Endothelial cell of umbilical vein (primary cell): Measurements from ENCODE around the gene ANGPT4. TPM values are rescaled to one million over a fixed set of nuclear protein-coding genes. Genes with fewer than 3 reads are reported as not detected.

Experiments
- BruUV-seq: library from RNA; stranded (reverse); fragments of 400-500 nt; replicated peaks from 2 replicates; lab custom pipeline; 2021; lab: Mats Ljungman, UMichigan
- CTCF ChIA-PET: fragments of 300-600, 350-600 bp; sonication (Branson Sonifier 250); formaldehyde crosslinking; loops from one replicate; lab custom pipeline; 2021; ENCODE audit warnings: antibody characterized with exemption, inconsistent platforms; lab: Charles Lee
- POLR2A ChIA-PET: fragments of 300-600, 350-600 bp; sonication (Branson Sonifier 250); formaldehyde crosslinking; loops from one replicate; lab custom pipeline; 2021; ENCODE audit warnings: antibody characterized with exemption, inconsistent platforms; lab: Charles Lee
- DNase-seq: peaks from one replicate; pipeline ENCODE4 v3.0.0-alpha.2; 2011; ENCODE audit warnings: low read depth, low spot score
- FAIRE-seq: peaks from 2 replicates; lab custom pipeline; 2011; peaks lifted over from hg19 to GRCh38; lab: Jason Lieb, UNC
- H2AFZ ChIP-seq: 2 replicates; pipeline ENCODE4 v1.6.0; 2012; ENCODE audit warnings: low read depth, low read length, control low read depth, inconsistent platforms
- H3K27ac ChIP-seq: 2 replicates; pipeline ENCODE4 v1.5.1; 2011; ENCODE audit warnings: low read depth, mild to moderate bottlenecking, control low read depth, low read length, moderate library complexity; ENCODE audit not compliant: insufficient read depth
- H3K27me3 ChIP-seq, 2 experiments: 2 replicates each; pipeline versions ENCODE4 v1.6.0 to v1.6.1; 2011; ENCODE audit warnings: low read length in 2 of 2, mixed read lengths in 1 of 2; ENCODE audit not compliant: control insufficient read depth in 2 of 2, insufficient read depth in 2 of 2
- H3K36me3 ChIP-seq, 2 experiments: 2 replicates in 1 of 2; 3 replicates in 1 of 2; pipeline ENCODE4 v1.5.1; 2011; ENCODE audit warnings: low read length in 2 of 2, mild to moderate bottlenecking in 1 of 2, moderate library complexity in 1 of 2; ENCODE audit not compliant: control insufficient read depth in 2 of 2, insufficient read depth in 2 of 2; ENCODE audit errors: extremely low read depth in 1 of 2
- H3K4me1 ChIP-seq: 3 replicates; pipeline ENCODE4 v1.5.1; 2011; ENCODE audit warnings: mild to moderate bottlenecking, low read length; ENCODE audit not compliant: control insufficient read depth, insufficient read depth; ENCODE audit errors: extremely low read depth
- H3K4me2 ChIP-seq: 2 replicates; pipeline ENCODE4 v1.6.1; 2011; ENCODE audit warnings: low read length, control low read depth, mixed read lengths; ENCODE audit not compliant: insufficient read depth
- H3K4me3 ChIP-seq, 3 experiments: fragments of 200-600 bp in 1 of 3; sonication (generic), shearing (Covaris generic) in 1 of 3; replicated peaks in 1 of 3; 2 replicates each; pipeline ENCODE4 v1.5.1; 2011 to 2016; ENCODE audit warnings: control low read depth in 3 of 3, low read length in 3 of 3, mild to moderate bottlenecking in 2 of 3, inconsistent platforms in 1 of 3, low read depth in 1 of 3, moderate library complexity in 1 of 3; ENCODE audit not compliant: insufficient read depth in 1 of 3
- H3K79me2 ChIP-seq: 2 replicates; pipeline ENCODE4 v1.6.0; 2012; ENCODE audit warnings: low read length, inconsistent platforms; ENCODE audit not compliant: control insufficient read depth, insufficient read depth
- H3K9ac ChIP-seq: replicated peaks from 2 replicates; pipeline ENCODE3; 2011; ENCODE audit warnings: low read length, control low read depth; ENCODE audit not compliant: insufficient read depth; ENCODE audit errors: extremely low read depth
- H3K9me1 ChIP-seq: replicated peaks from 3 replicates; pipeline ENCODE4 v1.6.0; 2011; ENCODE audit warnings: mild to moderate bottlenecking, low read length; ENCODE audit not compliant: control insufficient read depth, insufficient read depth; ENCODE audit errors: extremely low read depth
- H3K9me3 ChIP-seq: replicated peaks from 2 replicates; pipeline ENCODE4 v1.5.1; 2012; ENCODE audit warnings: low read length, inconsistent platforms; ENCODE audit not compliant: control insufficient read depth, insufficient read depth
- H4K20me1 ChIP-seq: replicated peaks from 2 replicates; pipeline ENCODE3; 2011; ENCODE audit warnings: mild to moderate bottlenecking, low read length; ENCODE audit not compliant: control insufficient read depth, insufficient read depth; ENCODE audit errors: extremely low read depth
- EZH2 ChIP-seq: IDR thresholded peaks from 2 replicates; pipeline ENCODE4 v1.6.1; 2012; ENCODE audit warnings: borderline replicate concordance, low read depth, mild to moderate bottlenecking, moderate library complexity, low read length, inconsistent platforms; ENCODE audit not compliant: severe bottlenecking
- FOS ChIP-seq: IDR thresholded peaks from 2 replicates; pipeline ENCODE4 v1.6.1; 2011; ENCODE audit warnings: mild to moderate bottlenecking, low read length, moderate library complexity, borderline replicate concordance; ENCODE audit not compliant: insufficient read depth
- JUN ChIP-seq: IDR thresholded peaks from 2 replicates; pipeline ENCODE4 v1.6.1; 2011; ENCODE audit warnings: borderline replicate concordance, low read depth; ENCODE audit not compliant: insufficient read length, insufficient read depth
- MYC ChIP-seq: IDR thresholded peaks from one replicate; pipeline ENCODE4 v1.6.1; 2011; ENCODE audit warnings: mild to moderate bottlenecking, low read depth, low read length
- POLR2A ChIP-seq: IDR thresholded peaks from 2 replicates; pipeline ENCODE4 v1.6.1; 2012; ENCODE audit warnings: low read depth, mild to moderate bottlenecking, control low read depth, low read length
- POLR2AphosphoS5 ChIP-seq: IDR thresholded peaks from 2 replicates; pipeline ENCODE4 v1.6.1; 2012; ENCODE audit warnings: low read depth, mild to moderate bottlenecking, control low read depth, low read length, moderate library complexity; ENCODE audit not compliant: insufficient read depth
- dilution Hi-C: fragments of 300-500 bp; cut with MboI; formaldehyde crosslinking; loops from one replicate; pipeline ENCODE4 v1.15.0; 2019; ENCODE audit warnings: low sequenced_read_pairs; ENCODE audit not compliant: extremely low pct_ligation_motif_present
- intact Hi-C: fragments of 100-400 bp; cut with micrococcal nuclease; formaldehyde crosslinking; loops from one replicate; pipeline ENCODE4 v1.10.0; 2022
- polyA plus RNA-seq, 4 experiments: library from polyadenylated mRNA; depleted of rRNA in 3 of 4; stranded (reverse) in 3 of 4; unstranded in 1 of 4; fragments of >200 nt; gene quantifications; 2 replicates each; pipeline versions ENCODE4 v1.2.1 to v1.2.3, GENCODE V29; 2011 to 2012; ENCODE audit warnings: missing spikeins in 1 of 4
- total RNA-seq: library from RNA; stranded (reverse); gene quantifications from 2 replicates; pipeline ENCODE4 v1.2.3, GENCODE V29; 2021
- TF ChIP-seq, protein P1 (sequence below): IDR thresholded peaks from 2 replicates; pipeline ENCODE4 v1.6.1; 2011; ENCODE audit not compliant: insufficient read depth, insufficient read length
- TF ChIP-seq, protein P2 (sequence below), 2 donors: IDR thresholded peaks; 1 replicate in 1 of 2; 2 replicates in 1 of 2; pipeline ENCODE4 v1.5.1; 2011; ENCODE audit warnings: low read length in 2 of 2, mild to moderate bottlenecking in 2 of 2, moderate library complexity in 2 of 2, control low read depth in 1 of 2, inconsistent platforms in 1 of 2, low read depth in 1 of 2; ENCODE audit not compliant: insufficient read depth in 1 of 2; ENCODE audit errors: extremely low read depth in 1 of 2

Gene ANGPT4
- total and polyA plus RNA-seq, 2 donors (not counting 3 experiments of a cell fraction or from before 2014, with no cell fraction given): not detected

DNA sequence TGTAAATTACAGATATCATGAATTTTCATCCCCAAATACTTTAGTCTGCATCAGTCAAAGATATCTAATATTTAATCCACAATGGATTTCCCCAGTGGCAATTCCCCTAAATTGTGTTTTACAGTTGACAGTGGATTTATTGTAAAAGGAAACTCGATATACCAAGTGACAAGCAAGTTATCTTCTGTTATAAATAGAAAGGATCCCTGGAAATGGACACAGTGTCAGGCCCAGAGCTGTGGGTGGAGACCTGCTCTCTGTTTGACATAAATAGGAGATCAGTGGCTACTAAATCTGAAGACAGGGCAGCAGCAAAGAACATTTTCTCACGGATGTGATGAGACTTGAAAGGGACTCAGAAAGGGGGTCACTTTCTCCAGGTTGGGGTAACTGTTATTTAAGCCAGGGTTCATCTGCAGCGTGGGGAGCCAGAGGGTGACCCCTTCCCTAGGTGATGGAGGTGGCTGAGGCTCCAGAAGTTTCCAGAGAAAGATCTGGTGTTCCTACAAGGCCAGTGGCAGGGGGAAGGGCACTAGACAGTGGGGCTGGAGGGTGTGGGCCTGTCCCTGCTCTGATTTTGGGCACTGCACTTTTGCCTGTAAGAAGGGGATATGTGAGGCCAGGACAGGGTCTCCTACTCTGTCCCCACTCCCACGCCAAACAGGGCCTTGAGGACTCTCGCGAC is 94.9 kb downstream of the ANGPT4 start:
- H3K9ac ChIP-seq: no peak overlapping the region
- FAIRE-seq (no peak), DNase-seq (no peak)
- intact Hi-C loops (no loop called here), dilution Hi-C loops (no loop called here)
- ChIA-PET CTCF (no interaction called here), POLR2A (no interaction called here)
- H3K4me3 ChIP-seq: no peak overlapping the region
- no peaks in the 10 kb centered on the region for H4K20me1 ChIP-seq
- no peaks in the 10 kb centered on the region for H3K9me1 ChIP-seq
- H3K36me3 ChIP-seq: no peaks in the 10 kb centered on the region
- H2AFZ ChIP-seq: no peak overlapping the region
- no peaks in the 10 kb centered on the region for H3K9me3 ChIP-seq
- no peak overlapping the region for H3K27ac ChIP-seq
- no peaks in the 10 kb centered on the region for H3K4me1 ChIP-seq
- no peaks in the 10 kb centered on the region for H3K27me3 ChIP-seq
- TF ChIP-seq MYC (no peak), FOS (no peak), JUN (no peak), EZH2 (no peak), POLR2A (no peak)
- TF ChIP-seq, protein P1, sequence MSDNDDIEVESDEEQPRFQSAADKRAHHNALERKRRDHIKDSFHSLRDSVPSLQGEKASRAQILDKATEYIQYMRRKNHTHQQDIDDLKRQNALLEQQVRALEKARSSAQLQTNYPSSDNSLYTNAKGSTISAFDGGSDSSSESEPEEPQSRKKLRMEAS: no peak
- no peaks in the 10 kb centered on the region for H3K79me2 ChIP-seq
- H3K4me2 ChIP-seq: no peak overlapping the region
- BruUV-seq: no TSS peak

DNA sequence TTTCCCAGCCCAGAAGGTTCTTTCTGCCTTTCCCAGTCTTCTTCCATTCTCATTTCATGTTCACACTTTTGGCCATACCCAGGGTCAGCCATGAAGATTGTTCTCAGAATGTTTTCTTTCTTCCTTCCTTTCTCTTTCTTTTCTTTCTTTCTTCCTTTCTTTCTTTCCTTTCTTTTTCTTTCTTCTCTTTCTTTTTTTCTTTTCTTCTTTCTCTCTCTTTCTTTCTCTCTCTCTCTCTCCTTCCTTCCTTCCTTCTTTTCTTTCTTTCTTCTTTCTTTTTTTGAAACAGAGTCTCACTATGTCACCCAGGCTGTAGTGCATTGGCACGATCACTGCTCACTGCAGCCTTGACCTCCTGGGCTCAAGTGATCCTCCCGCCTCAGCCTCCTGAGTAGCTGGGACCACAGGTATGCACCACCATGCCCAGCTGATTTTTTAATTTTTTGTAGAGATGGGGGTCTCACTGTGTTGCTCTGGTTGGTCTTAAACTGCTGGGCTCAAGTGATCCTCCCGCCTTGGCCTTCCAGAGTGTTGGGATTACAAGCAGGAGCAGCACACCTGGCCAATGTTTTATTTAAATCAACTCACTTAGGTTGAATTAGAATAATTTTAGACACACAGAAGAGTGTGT is 95.7 kb downstream of the ANGPT4 start:
- ChIA-PET POLR2A (no interaction called here), CTCF (interaction anchor here (2.8 to 7.3 kb wide), 2 partner anchors 13 to 136 kb away, joined by 28 to 441 read pairs; partner anchors contain the start of gene FAM110A)
- DNase-seq: no peak
- dilution Hi-C loops: no loop called here
- intact Hi-C loops: no loop called here
- no TSS peak for BruUV-seq
- Histone ChIP-seq H3K9ac (no peak overlapping the region), H3K9me3 (no peaks in the 10 kb centered on the region), H3K27me3 (no peaks in the 10 kb centered on the region), H3K79me2 (no peaks in the 10 kb centered on the region), H4K20me1 (no peaks in the 10 kb centered on the region), H3K4me2 (no peak overlapping the region), H2AFZ (no peak overlapping the region), H3K4me1 (no peaks in the 10 kb centered on the region), H3K27ac (no peak overlapping the region), H3K9me1 (no peaks in the 10 kb centered on the region), H3K4me3 (no peak overlapping the region), H3K36me3 (no peaks in the 10 kb centered on the region)
- no peak for FAIRE-seq
- TF ChIP-seq FOS (no peak), POLR2A (no peak), POLR2AphosphoS5 (no peak), JUN (no peak)
- TF ChIP-seq, protein P2, sequence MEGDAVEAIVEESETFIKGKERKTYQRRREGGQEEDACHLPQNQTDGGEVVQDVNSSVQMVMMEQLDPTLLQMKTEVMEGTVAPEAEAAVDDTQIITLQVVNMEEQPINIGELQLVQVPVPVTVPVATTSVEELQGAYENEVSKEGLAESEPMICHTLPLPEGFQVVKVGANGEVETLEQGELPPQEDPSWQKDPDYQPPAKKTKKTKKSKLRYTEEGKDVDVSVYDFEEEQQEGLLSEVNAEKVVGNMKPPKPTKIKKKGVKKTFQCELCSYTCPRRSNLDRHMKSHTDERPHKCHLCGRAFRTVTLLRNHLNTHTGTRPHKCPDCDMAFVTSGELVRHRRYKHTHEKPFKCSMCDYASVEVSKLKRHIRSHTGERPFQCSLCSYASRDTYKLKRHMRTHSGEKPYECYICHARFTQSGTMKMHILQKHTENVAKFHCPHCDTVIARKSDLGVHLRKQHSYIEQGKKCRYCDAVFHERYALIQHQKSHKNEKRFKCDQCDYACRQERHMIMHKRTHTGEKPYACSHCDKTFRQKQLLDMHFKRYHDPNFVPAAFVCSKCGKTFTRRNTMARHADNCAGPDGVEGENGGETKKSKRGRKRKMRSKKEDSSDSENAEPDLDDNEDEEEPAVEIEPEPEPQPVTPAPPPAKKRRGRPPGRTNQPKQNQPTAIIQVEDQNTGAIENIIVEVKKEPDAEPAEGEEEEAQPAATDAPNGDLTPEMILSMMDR (IDR thresholded peaks at IDR 0.05; ENCODE audit: extremely low read depth in 1 of 2, insufficient read depth in 1 of 2, low read depth in 1 of 2, low read length in 2 of 2): no peak
- TF ChIP-seq, protein P1: no peak
